Measurements from ENCODE around the gene TMEM200C.

The TMEM200C gene

DNA sequence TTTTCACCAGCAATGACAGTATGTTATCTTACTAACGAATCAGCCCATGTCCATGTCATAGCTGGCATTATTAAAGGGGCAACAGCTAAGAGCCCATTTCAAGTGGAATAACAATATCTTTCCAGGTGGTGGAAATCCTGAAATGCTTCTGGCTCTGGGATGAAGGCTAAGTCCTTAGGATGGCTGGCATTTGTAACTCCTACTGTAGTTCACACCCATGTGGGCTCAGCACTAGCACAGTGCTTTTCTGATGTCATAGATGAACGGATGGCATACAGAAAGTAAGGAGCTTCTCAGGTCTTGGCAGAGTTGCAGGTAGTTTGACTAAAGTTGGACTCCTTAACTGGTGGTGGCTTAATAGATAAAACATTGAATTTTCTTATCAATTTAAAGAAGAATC, 10.0 kb downstream of the TMEM200C start:
- no peak for DNase-seq (ENCODE audit: low read depth)
- TF ChIP-seq, protein P1, sequence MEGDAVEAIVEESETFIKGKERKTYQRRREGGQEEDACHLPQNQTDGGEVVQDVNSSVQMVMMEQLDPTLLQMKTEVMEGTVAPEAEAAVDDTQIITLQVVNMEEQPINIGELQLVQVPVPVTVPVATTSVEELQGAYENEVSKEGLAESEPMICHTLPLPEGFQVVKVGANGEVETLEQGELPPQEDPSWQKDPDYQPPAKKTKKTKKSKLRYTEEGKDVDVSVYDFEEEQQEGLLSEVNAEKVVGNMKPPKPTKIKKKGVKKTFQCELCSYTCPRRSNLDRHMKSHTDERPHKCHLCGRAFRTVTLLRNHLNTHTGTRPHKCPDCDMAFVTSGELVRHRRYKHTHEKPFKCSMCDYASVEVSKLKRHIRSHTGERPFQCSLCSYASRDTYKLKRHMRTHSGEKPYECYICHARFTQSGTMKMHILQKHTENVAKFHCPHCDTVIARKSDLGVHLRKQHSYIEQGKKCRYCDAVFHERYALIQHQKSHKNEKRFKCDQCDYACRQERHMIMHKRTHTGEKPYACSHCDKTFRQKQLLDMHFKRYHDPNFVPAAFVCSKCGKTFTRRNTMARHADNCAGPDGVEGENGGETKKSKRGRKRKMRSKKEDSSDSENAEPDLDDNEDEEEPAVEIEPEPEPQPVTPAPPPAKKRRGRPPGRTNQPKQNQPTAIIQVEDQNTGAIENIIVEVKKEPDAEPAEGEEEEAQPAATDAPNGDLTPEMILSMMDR (IDR thresholded peaks at IDR 0.05; ENCODE audit: control insufficient read depth, insufficient read depth, low read depth, low read length, missing control alignments) = no peak
- no peak overlapping the region for H3K4me3 ChIP-seq (ENCODE audit: control insufficient read depth, low read depth, low read length)

DNA sequence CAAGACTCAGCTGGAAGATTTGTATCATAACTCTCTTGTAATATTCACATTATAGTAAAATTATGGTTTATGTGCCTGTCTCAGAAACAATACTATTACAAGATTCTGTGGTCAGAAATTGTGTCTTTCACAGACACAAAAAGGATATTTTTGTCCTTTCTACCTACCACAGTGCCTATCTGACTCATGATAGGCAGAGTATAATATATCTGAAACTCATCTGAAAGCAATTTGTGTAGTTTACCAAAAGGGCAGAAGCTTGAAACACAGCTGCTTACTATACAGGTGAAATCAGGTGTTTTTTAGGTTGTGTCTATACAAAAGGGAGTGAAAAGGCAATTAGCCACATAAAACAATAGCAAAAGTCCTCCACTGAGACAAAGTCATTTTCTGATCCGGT, 10.9 kb downstream of the TMEM200C start:
- DNase-seq (ENCODE audit: low read depth) = no peak
- no peak overlapping the region for H3K4me3 ChIP-seq (ENCODE audit: control insufficient read depth, low read depth, low read length)
- TF ChIP-seq, protein P1 (IDR thresholded peaks at IDR 0.05; ENCODE audit: control insufficient read depth, insufficient read depth, low read depth, low read length, missing control alignments) = no peak

DNA sequence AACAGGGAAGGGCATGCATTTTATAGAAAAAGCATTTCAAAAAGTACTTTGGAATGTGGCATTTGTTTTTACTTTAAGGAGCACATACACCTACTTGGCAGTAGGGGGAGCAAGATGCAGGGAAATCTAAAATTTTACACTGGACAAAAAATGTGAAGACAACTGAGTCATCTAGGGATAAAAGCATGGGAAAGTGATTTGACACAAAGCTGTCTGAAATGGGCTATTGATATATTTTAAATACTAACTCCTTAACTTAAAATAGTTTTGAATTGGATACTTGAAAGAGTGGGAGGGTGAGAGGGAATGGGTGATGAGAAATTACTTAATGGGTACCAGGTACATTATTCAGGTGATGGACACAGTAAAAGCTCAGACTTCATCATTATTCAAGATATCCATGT, 15.8 kb downstream of the TMEM200C start:
- peak; percentile 18 for DNase-seq (ENCODE audit: low read depth)
- no peak overlapping the region for H3K4me3 ChIP-seq (ENCODE audit: control insufficient read depth, low read depth, low read length)
- TF ChIP-seq, protein P1 (IDR thresholded peaks at IDR 0.05; ENCODE audit: control insufficient read depth, insufficient read depth, low read depth, low read length, missing control alignments) = peak; percentile 72

DNA sequence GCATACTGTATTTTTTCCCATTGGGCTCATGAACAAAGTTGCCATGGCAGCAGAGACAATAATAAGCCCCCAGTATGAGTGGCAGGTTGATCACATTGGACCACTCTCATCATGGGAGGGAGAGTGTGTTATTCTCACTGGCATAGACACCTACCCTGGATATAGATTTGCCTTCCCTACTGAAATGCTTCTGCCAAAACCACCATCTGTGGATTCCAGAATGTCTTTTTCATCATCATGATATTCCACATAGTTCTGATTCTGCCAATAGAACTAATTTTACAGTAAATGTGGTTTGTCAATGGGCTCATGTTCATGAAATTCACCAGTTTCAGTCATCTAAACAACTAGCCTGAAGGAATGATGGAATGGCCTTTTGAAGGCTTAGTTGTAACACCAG, 18.4 kb downstream of the TMEM200C start:
- TF ChIP-seq, protein P1 (IDR thresholded peaks at IDR 0.05; ENCODE audit: control insufficient read depth, insufficient read depth, low read depth, low read length, missing control alignments) = no peak
- no peak overlapping the region for H3K4me3 ChIP-seq (ENCODE audit: control insufficient read depth, low read depth, low read length)
- no peak for DNase-seq (ENCODE audit: low read depth)

DNA sequence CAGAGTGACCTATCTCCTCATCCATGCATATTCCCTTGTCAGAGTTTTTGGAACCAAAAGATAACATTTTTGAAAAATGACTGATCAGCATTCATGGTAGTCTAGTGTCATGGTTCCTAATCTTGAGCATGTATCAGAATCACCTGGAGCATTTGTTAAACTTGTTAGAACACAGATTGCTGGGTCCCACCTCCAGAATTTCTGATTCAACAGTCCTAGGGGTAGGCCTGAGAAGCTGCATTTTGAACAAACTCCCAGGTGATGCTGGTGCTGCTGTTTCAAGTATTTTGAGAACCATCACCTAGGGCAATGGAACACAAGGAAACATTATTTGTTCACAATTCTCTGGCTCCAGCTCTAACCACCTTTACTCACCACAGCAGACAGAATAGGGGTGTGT, 21.0 kb downstream of the TMEM200C start:
- no peak for DNase-seq (ENCODE audit: low read depth)
- H3K4me3 ChIP-seq (ENCODE audit: control insufficient read depth, low read depth, low read length) = no peak overlapping the region
- TF ChIP-seq, protein P1 (IDR thresholded peaks at IDR 0.05; ENCODE audit: control insufficient read depth, insufficient read depth, low read depth, low read length, missing control alignments) = no peak

DNA sequence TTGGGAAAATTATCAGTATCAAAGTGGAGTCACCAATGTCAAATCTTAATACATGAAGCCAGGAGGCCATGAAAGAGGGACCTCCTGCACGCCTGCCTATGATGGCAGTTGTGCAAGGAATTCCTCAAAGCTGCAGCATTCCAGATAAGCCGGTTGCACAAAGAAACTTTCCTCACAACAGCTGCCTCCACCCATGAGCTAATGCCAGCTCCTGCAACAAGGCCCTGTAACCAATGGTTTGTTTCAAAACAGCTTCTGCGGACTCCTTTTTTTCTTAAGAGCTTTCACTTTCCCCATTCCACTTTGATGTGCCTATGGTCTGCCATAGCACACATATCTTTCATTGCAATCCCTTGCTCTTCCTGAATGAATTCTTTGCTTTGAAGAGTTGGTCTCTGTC, 22.4 kb downstream of the TMEM200C start:
- H3K4me3 ChIP-seq (ENCODE audit: control insufficient read depth, low read depth, low read length) = no peak overlapping the region
- DNase-seq (ENCODE audit: low read depth) = no peak
- TF ChIP-seq, protein P1 (IDR thresholded peaks at IDR 0.05; ENCODE audit: control insufficient read depth, insufficient read depth, low read depth, low read length, missing control alignments) = no peak

DNA sequence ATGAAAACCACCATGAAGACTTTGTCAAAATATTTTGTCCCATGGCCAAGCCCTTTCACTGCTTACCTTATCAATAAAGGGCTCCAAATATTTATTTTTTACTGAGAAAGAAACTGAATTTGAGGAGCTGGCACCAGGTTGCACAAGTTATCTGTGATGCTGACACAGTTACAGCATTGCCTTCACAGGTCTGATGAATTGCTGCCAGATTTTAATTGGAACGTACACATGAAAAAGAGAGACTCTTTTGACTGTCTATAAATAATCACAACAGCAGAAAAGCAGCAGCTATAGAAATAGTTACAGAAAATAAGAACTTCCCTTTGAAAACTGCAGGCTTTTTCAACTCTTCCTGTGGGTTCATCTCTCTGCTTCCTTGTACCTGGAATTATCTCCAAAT, 23.9 kb downstream of the TMEM200C start:
- TF ChIP-seq, protein P1 (IDR thresholded peaks at IDR 0.05; ENCODE audit: control insufficient read depth, insufficient read depth, low read depth, low read length, missing control alignments) = no peak
- H3K4me3 ChIP-seq (ENCODE audit: control insufficient read depth, low read depth, low read length) = no peak overlapping the region
- no peak for DNase-seq (ENCODE audit: low read depth)
